Natural killer cell treated with Interleukin-12 subunit alpha and Interleukin-12 subunit beta and Interleukin-15 and Interleukin-18, amount 100 ng/mL, for 72 hours (primary cell): ENCODE results near the gene SCARB1. TPM values are rescaled to one million over a fixed set of nuclear protein-coding genes. Genes with fewer than 3 reads are reported as not detected.

ENCODE experiments used
- ATAC-seq, 2 donors: fragments of 150-1000 bp; cut with Tn5 transposase in 1 of 2; sonication (Bioruptor Pico), chemical (Tn5 transposase) in 1 of 2; 2 replicates each; pipeline ENCODE4 v1.10.0; 2021
- DNase-seq: peaks from one replicate; pipeline ENCODE4 v3.0.0; 2022; ENCODE audit warnings: low spot score
- H3K27ac Mint-ChIP-seq, 2 donors: 1 replicate in 1 of 2; 2 replicates in 1 of 2; pipeline ENCODE4 v1.8.0; 2022; ENCODE audit warnings: mixed read lengths in 2 of 2, mild to moderate bottlenecking in 1 of 2, moderate library complexity in 1 of 2
- H3K27me3 Mint-ChIP-seq, 2 donors: 1 replicate in 1 of 2; 2 replicates in 1 of 2; pipeline ENCODE4 v1.8.0; 2022; ENCODE audit warnings: mixed read lengths in 2 of 2
- H3K36me3 Mint-ChIP-seq: one replicate; pipeline ENCODE4 v1.8.0; 2022; ENCODE audit warnings: mixed read lengths
- H3K4me1 Mint-ChIP-seq, 2 donors: 1 replicate in 1 of 2; 2 replicates in 1 of 2; pipeline ENCODE4 v1.8.0; 2022; ENCODE audit warnings: low read depth in 2 of 2, mixed read lengths in 2 of 2, mild to moderate bottlenecking in 1 of 2
- H3K4me3 Mint-ChIP-seq: one replicate; pipeline ENCODE4 v1.8.0; 2022; ENCODE audit warnings: mixed read lengths
- H3K9me3 Mint-ChIP-seq: 2 replicates; pipeline ENCODE4 v1.8.0; 2022; ENCODE audit warnings: mixed read lengths
- total RNA-seq, 2 donors: library from RNA; stranded (reverse); gene quantifications; one replicate each; pipeline ENCODE4 v1.2.3, GENCODE V29; 2022

SCARB1 gene
- total RNA-seq, 2 donors from 2014 or later, result 10.0 to 45.6 TPM

DNA sequence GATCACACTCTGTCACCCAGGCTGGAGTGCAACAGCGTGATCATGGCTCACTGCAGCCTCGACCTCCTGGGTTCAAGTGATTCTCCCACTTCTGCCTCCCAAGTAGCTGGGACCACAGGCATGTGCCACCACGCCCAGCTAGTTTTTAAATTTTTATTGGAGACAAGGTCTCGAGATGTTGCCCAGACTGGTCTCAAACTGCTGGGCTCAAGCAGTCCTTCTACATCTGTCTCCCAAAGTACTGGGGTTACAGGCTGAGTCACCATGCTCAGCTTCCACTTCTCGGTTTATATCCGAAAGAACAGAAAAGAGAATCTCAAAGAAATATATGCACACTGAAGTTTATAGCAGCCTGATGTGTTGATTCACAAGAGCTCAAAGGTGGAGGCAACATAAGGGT lies 107.5 kb downstream of the SCARB1 start:
- Mint-ChIP-seq H3K4me1 (peaks cover 22 to 23% of the 10 kb centered on the region in 2 donors), H3K27ac (no peak overlapping the region), H3K27me3 (peaks cover 47 to 48% of the 10 kb centered on the region in 2 donors), H3K36me3 (peaks cover 15% of the 10 kb centered on the region), H3K4me3 (no peak overlapping the region), H3K9me3 (no peaks in the 10 kb centered on the region)
- ATAC-seq, result no peak
- DNase-seq, result no peak

DNA sequence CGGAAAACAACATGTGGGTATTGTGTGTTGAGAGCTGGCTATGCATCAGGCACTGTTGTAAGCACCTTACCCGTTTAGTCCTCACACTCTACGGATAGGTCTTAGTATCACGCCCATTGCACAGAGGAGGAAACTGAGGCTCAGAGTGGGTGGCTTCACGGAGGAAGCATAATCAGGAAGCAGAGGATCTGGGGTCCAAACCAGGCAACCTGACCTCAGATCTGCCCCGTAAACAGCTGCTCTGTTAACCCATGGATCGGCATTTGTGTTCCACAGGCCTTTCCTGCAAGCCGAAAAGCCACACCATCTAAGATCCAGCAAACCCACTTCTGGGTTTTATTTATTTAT lies 107.9 kb downstream of the SCARB1 start:
- Mint-ChIP-seq H3K27me3 (peaks cover 47 to 48% of the 10 kb centered on the region in 2 donors), H3K4me1 (peaks cover 22 to 26% of the 10 kb centered on the region in 2 donors), H3K27ac (no peak overlapping the region), H3K9me3 (no peaks in the 10 kb centered on the region), H3K36me3 (peaks cover 15% of the 10 kb centered on the region), H3K4me3 (peak overlapping the region; percentile 72)
- DNase-seq, result no peak
- peak in 1 of 2 donors; percentile 24 for ATAC-seq

DNA sequence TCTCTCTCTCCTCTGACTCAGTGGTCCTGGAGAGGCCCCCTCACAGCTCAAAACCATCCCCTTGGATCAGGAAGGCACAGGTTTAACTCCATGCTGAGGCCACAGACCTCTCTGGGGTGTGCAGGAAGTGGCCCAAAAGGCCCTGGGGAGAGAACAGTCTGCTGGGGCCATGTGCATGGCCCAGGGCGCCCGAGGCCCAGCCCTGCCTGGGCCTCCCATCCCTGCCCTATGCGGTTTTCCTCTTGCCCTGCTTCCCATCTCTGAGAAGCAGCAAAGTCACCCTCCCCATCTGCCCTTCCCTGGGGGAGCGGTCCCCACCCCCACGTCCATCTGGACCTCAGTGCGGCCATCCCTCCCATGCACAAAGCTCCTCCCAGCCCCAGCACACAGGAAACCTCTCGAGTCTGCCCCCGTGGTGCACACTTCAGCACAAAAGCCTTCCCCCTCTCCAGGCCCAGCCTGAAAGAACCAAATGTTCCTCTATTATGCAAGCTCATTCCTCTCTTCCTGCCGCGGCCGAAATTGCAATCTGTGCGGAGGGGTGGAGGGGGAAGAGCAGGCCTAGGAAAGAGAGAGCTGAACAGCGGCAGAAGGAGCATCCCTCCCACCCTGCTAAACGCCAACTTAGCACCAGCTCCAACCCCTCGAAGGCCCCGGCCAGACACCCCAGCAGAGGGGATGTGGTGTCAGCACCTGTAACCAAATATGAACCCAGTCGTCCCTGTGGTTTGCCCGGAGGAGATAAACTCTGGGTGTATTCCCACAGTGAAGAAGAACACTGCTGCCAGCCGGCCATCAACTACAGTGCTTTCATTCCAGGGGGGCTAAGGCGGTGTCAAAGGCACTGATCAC lies 108.5 kb downstream of the SCARB1 start:
- Mint-ChIP-seq H3K27ac (no peak overlapping the region), H3K9me3 (no peaks in the 10 kb centered on the region), H3K36me3 (peaks cover 15% of the 10 kb centered on the region), H3K4me3 (peak overlapping the region; percentile 72), H3K4me1 (peaks cover 22 to 24% of the 10 kb centered on the region in 2 donors), H3K27me3 (peaks cover 44 to 46% of the 10 kb centered on the region in 2 donors)
- no peak for DNase-seq
- peak; percentile 59 to 68 for ATAC-seq

DNA sequence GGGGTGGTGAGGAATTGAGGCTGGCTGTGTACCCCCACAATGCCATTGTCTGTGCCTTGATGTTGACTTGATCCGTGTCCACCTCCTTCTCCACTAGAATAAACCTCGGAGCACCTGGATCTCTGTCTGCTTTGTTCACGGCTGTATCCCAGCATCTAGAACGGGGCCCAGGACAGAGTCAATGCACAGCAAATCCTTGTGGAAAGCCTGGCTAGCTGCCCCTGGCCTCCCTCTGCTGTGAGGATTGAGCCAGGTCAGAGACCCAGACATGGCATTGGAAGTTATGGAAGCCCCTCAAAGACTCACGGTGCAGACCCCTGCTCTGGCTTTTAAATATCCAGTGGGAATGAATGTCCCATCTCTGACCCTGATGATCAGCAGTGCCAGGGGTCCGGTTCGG lies 109.2 kb downstream of the SCARB1 start:
- H3K27me3 Mint-ChIP-seq, result peaks cover 37 to 44% of the 10 kb centered on the region in 2 donors
- H3K9me3 Mint-ChIP-seq, result no peaks in the 10 kb centered on the region

DNA sequence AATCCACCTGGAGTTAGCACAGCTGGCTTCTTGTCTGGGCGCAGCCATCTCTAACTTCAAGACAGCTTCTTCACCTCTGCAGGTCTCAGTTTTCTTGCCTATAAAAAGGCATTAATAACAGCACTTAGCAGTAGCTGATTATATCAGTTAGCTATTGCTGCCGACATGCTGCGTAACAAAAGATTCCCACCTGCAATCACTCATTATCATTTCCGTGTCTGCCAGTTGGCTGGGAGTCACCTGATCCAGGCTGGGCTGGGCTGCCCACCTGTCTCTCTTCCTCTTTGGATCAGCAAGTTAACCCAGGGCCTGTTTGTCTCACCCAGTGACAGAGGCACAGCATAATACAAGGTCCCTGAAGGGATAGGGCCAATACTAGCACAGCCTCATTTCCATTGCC lies 109.7 kb downstream of the SCARB1 start:
- no peaks in the 10 kb centered on the region for H3K9me3 Mint-ChIP-seq
- H3K4me3 Mint-ChIP-seq, result no peak overlapping the region
- peaks cover 15% of the 10 kb centered on the region for H3K36me3 Mint-ChIP-seq
- DNase-seq (no peak), ATAC-seq (no peak)
- no peak overlapping the region for H3K27ac Mint-ChIP-seq
- peaks cover 15 to 21% of the 10 kb centered on the region in 2 donors for H3K4me1 Mint-ChIP-seq
- H3K27me3 Mint-ChIP-seq, result peaks cover 32 to 39% of the 10 kb centered on the region in 2 donors

More for the DNA sequence above, 109.2 kb downstream of the SCARB1 start:
- no peak overlapping the region for H3K4me3 Mint-ChIP-seq
- ATAC-seq (no peak), DNase-seq (no peak)
- H3K27ac Mint-ChIP-seq, result no peak overlapping the region
- peaks cover 15% of the 10 kb centered on the region for H3K36me3 Mint-ChIP-seq
- peaks cover 17 to 21% of the 10 kb centered on the region in 2 donors for H3K4me1 Mint-ChIP-seq

DNA sequence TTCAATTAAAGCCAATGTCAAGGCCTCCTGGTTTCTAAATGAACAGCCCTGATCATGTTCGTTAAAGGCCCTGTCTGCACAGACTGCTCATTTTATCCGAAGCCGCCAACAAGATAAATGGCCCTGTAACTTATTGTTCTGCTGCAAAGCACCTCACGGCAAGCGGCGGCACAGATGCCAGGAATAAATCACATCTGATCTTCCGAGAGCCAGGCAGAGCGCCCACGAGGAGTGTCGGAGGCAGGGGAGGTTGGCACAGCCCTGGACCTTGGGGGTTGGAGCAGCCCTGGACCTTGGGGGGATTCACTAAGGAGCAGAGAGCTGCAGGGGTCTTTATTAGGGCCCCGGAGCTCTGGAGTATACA lies 110.5 kb downstream of the SCARB1 start:
- Mint-ChIP-seq H3K4me1 (peaks cover 15 to 21% of the 10 kb centered on the region in 2 donors), H3K9me3 (no peaks in the 10 kb centered on the region), H3K4me3 (no peak overlapping the region), H3K27me3 (peaks cover 26 to 39% of the 10 kb centered on the region in 2 donors), H3K36me3 (peaks cover 15% of the 10 kb centered on the region), H3K27ac (no peak overlapping the region)
- DNase-seq (no peak), ATAC-seq (no peak)

DNA sequence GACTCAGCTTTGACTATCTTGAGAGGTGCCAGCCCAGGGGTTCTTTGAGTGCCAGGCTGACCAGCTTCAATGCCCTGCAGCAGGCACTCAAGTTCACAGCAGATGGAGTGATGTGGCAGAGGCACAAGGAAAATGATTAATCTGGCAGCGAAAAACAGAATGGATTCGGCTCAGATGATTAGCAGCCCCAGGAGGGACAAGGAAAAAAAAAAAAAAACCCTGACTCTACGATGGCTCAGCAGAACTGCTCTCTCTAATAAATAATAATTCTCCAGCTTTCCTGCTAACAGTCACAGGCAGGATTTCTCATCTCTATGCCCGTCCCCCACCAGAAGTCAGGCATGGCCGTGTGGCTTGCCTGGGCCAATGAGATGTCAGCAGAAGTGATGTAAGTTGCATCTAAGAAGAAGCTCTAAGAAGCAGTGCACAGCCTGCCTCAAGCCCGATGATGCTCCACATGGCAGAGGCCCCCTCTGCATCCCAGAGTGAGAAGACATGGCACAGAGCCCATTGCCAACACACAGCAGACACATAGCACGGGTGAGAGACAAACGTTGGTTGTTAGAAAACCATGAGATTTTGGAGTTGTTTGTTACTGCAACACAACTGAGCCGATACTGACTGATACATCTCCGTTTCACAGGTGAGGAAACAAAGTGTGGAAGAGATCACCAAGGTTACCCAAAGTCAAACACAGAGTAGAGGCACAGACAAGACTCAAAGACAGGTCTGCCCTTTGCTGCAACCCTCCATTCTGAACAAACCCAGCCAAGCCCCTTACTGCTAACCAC lies 111.0 kb downstream of the SCARB1 start:
- Mint-ChIP-seq H3K27ac (no peak overlapping the region), H3K27me3 (peaks cover 23 to 38% of the 10 kb centered on the region in 2 donors), H3K4me1 (peaks cover 15 to 21% of the 10 kb centered on the region in 2 donors), H3K36me3 (peaks cover 13% of the 10 kb centered on the region), H3K9me3 (no peaks in the 10 kb centered on the region), H3K4me3 (no peak overlapping the region)
- DNase-seq, result no peak
- ATAC-seq, result no peak

DNA sequence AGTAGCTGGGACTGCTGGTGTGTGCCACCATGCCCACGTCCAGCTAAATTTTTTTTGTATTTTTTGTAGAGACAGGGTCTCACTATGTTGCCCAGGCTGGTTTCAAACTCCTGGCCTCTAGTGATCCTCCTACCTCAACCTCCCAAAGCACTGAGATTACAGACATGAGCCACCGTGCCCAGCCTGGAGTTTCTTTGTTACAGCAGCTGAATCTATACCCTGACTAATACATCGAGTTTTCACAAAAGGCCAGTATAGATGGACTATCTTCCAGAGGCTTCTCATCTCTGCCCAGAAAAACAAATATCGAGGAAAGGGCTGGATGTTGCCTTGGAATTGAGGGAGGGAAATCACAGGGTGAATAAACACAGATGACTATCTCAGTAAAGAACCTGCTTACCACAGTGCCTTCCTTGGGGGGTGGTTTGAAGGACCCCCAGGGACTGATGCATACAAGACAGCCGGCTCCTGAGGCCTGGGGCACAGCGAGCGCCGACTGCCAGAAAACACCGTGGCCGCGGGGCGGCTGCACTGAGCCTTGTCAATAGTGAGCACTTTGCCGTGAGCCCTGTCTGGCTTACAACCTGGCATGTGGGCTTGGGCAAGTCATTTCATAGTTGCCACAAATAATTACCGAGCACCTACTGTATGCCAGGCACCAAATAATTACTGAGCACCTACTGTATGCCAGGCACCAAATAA lies 111.9 kb downstream of the SCARB1 start:
- no peaks in the 10 kb centered on the region for H3K9me3 Mint-ChIP-seq

DNA sequence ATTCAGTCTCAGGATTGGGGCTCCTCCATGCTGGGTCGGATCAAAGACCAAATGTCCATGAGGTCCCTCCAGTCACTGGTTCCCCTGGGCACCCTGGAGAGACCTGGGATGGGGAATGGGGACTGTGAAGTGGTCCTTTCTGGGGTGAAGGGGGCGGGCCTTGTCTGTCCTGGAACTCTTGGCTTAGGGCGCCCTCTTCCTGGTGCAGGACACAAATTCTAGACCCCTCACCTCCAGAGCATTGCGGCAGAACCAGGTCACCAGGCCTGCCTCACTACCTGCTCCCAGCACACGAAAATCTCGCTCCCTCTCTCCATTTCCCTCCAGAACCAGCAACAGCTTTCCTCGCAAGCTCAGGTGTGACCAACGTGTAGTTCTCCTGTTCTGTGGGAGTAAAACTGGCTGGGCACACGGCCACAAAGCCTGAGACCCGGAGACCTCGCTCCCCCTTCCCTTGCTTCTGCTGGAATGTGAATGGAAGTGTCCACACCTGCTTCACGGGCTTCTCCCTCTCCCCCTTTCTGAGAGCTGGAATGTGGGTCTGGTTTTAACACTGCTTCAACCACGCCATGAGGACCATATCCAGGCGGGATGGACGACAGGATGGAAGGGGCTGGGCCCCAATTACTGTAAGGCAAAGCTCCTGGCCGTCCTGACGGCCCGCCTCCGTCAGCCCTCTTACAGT lies 112.7 kb downstream of the SCARB1 start:
- Mint-ChIP-seq H3K27me3 (peaks cover 23 to 40% of the 10 kb centered on the region in 2 donors), H3K27ac (no peak overlapping the region), H3K9me3 (no peaks in the 10 kb centered on the region), H3K4me1 (peaks cover 9 to 24% of the 10 kb centered on the region in 2 donors), H3K4me3 (no peak overlapping the region), H3K36me3 (no peaks in the 10 kb centered on the region)
- DNase-seq (no peak), ATAC-seq (no peak)

More for the DNA sequence above, 111.9 kb downstream of the SCARB1 start:
- Mint-ChIP-seq H3K36me3 (peaks cover 8% of the 10 kb centered on the region), H3K27me3 (peaks cover 24 to 38% of the 10 kb centered on the region in 2 donors), H3K4me1 (peaks cover 15 to 21% of the 10 kb centered on the region in 2 donors), H3K27ac (no peak overlapping the region), H3K4me3 (no peak overlapping the region)
- ATAC-seq, result no peak
- no peak for DNase-seq

DNA sequence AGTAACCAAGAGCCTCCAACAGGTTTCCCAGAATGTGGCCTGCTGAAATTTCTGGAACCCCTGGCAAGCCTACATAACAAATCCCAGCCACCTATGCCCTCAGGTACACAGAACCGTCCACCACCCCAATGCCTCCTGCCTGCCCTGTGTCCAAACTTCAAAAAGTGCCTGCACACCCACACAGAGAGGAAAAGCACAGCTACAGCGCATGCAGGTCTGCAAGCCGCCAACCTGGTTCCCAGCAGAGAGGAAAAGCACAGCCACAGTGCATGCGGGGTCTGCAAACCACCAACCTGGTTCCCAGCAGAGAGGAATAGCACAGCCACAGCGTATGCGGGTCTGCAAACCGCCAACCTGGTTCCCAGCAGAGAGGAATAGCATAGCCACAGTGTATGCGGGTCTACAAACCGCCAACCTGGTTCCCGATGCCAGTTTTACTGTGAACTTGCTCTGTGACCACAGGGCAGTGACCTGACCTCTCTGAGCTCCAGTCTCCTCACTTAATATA lies 113.5 kb downstream of the SCARB1 start:
- DNase-seq (no peak), ATAC-seq (no peak)
- Mint-ChIP-seq H3K9me3 (no peaks in the 10 kb centered on the region), H3K4me1 (peaks cover 9 to 21% of the 10 kb centered on the region in 2 donors), H3K27ac (no peak overlapping the region), H3K4me3 (no peak overlapping the region), H3K36me3 (no peaks in the 10 kb centered on the region), H3K27me3 (peaks cover 30 to 43% of the 10 kb centered on the region in 2 donors)

DNA sequence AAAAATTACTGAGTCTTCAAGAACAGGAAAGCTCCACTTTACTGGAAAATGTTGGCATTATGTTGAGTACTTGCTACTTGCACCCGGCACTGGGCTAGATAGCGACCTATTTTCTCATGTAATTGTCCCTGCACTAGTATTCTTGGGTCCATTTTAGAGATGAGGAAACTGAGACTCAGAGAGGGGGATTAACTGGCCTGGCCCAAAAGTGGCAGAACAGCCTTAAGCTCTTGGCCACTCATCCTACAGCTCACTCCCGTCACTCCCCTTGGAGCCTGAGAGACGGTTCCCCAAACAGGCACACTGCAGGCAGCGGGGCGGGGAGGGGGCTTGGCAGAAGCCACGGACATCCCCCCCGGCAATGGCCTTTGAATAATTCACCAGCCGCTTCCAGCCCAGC lies 113.9 kb downstream of the SCARB1 start:
- Mint-ChIP-seq H3K36me3 (no peaks in the 10 kb centered on the region), H3K4me3 (no peak overlapping the region), H3K4me1 (peaks cover 6 to 17% of the 10 kb centered on the region in 2 donors), H3K9me3 (no peaks in the 10 kb centered on the region), H3K27ac (no peak overlapping the region), H3K27me3 (peaks cover 32 to 43% of the 10 kb centered on the region in 2 donors)
- no peak for DNase-seq
- ATAC-seq, result no peak

DNA sequence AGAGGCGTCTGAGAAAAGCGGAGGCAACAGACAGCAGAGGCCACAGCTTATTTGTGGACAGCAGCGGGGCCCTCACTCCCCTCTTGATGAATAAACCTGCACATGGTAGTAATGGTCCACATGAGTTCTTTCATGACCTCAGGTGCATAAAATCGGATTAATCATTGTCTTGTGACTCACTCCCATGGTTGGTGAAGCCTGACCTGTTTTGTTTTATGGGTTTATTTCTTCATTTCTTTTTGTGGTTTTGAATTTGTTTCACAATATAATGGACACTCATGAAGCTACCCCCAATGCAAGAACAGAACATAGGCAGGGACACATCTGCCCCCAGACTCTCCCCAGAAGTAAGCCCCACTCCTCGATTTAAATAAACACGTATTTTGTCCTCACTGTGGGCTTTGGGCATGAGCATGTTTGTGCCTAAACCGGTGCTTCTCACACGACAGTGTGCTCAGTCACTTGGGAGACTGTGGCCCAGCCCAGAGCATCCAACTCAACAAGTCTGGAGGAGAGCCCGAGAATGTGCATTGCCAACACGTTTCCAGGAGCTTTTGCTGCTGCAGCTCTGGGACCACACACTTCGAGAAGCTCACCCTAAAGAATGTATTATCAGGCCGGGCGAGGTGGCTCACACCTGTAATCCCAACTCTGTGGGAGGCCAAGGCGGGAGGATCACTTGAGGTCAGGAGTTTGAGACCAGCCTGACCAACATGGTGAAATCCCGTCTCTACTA lies 116.1 kb downstream of the SCARB1 start:
- Mint-ChIP-seq H3K4me1 (peaks cover 6 to 15% of the 10 kb centered on the region in 2 donors), H3K27me3 (peaks cover 32 to 48% of the 10 kb centered on the region in 2 donors), H3K4me3 (no peak overlapping the region), H3K36me3 (no peaks in the 10 kb centered on the region), H3K9me3 (no peaks in the 10 kb centered on the region), H3K27ac (no peak overlapping the region)
- ATAC-seq (peak in 1 of 2 donors; percentile 12), DNase-seq (no peak)
